ENCODE measurements around the gene MAP3K7. TPM values are rescaled to one million over a fixed set of nuclear protein-coding genes. Genes with fewer than 3 reads are reported as not detected.

MAP3K7 gene
- total and polyA plus RNA-seq, 2 experiments from 2014 or later: 33.2 to 47.1 TPM

- TF ChIP-seq ZNF462 (CRISPR knock-in tag; IDR thresholded peaks at IDR 0.05) (no peak), POLR2AphosphoS5 (IDR thresholded peaks at IDR 0.05; ENCODE audit: low read depth) (no peak), ZNF331 (CRISPR knock-in tag; IDR thresholded peaks at IDR 0.05; ENCODE audit: low read depth) (no peak), STAT1 (IDR thresholded peaks at IDR 0.05; ENCODE audit: unreplicated experiment) (no peak), EZH2phosphoT487 (IDR thresholded peaks at IDR 0.05; ENCODE audit: unreplicated experiment) (no peak)
These were observed 109.5 kb downstream of the MAP3K7 start (continued) for GRCh38 chr6:90477366-90477765.

GRCh38 chr6:90472716-90473115, 114.2 kb downstream of the MAP3K7 start:
- Histone ChIP-seq H3K4me1 (ENCODE audit: insufficient read depth) (peaks cover 1% of the 10 kb centered on the region; the same call in 1 of the 2 replicates), H3F3A (replicated peaks; ENCODE audit: low read depth) (no peaks in the 10 kb centered on the region), H3K27ac (ENCODE audit: low read depth) (no peak overlapping the region), H4K20me1 (replicated peaks; ENCODE audit: insufficient read depth) (no peaks in the 10 kb centered on the region), H3K27me3 (ENCODE audit: insufficient read depth) (no peaks in the 10 kb centered on the region), H3K79me2 (replicated peaks; ENCODE audit: insufficient read depth) (no peaks in the 10 kb centered on the region), H3K4me2 (no peak overlapping the region), H2AFZ (peak overlapping the region; percentile 83), H3K36me3 (ENCODE audit: insufficient read depth) (no peaks in the 10 kb centered on the region), H3K4me3 (no peak overlapping the region), H3K9me2 (ENCODE audit: insufficient read depth) (no peaks in the 10 kb centered on the region)
- no peak for ATAC-seq
- DNase-seq (ENCODE audit: low spot score): no peak
- H3K9me3 Mint-ChIP-seq: no peaks in the 10 kb centered on the region
- no peaks in the 10 kb centered on the region for H3K36me3 Mint-ChIP-seq (ENCODE audit: low read depth)
- peaks cover 11% of the 10 kb centered on the region for H3K4me1 Mint-ChIP-seq
- no peak overlapping the region for H3K27ac Mint-ChIP-seq
- peaks cover 4% of the 10 kb centered on the region for H3K27me3 Mint-ChIP-seq (ENCODE audit: insufficient read depth, low read depth, poor library complexity)
- H3K4me3 Mint-ChIP-seq: no peak overlapping the region
- TF ChIP-seq ETS1 (IDR thresholded peaks at IDR 0.05) (no peak), EZH2 (IDR thresholded peaks at IDR 0.05; ENCODE audit: low read depth, unreplicated experiment) (no peak), CREB1 (CRISPR knock-in tag; IDR thresholded peaks at IDR 0.05; ENCODE audit: low read depth) (no peak), CTCF (conservative IDR thresholded peaks at IDR 0.05; ENCODE audit: low read depth in 2 of 2) (no peak), POLR2AphosphoS5 (IDR thresholded peaks at IDR 0.05; ENCODE audit: low read depth) (no peak), ZNF114 (CRISPR knock-in tag; IDR thresholded peaks at IDR 0.05) (no peak), JUNB (IDR thresholded peaks at IDR 0.05; ENCODE audit: unreplicated experiment) (no peak), STAT1 (IDR thresholded peaks at IDR 0.05; ENCODE audit: unreplicated experiment) (no peak), EZH2phosphoT487 (IDR thresholded peaks at IDR 0.05; ENCODE audit: unreplicated experiment) (no peak), NANOG (IDR thresholded peaks at IDR 0.05; ENCODE audit: borderline replicate concordance) (no peak), REST (IDR thresholded peaks at IDR 0.05; ENCODE audit: unreplicated experiment) (no peak)

Data from GM23338 (cell line).